HepG2 (cell line): Measurements from ENCODE around the gene ST3GAL2. TPM values are rescaled to one million over a fixed set of nuclear protein-coding genes. Genes with fewer than 3 reads are reported as not detected.

Experiments used
- ZBTB20 ChIP-seq: sonication (generic); formaldehyde crosslinking; IDR thresholded peaks from 2 replicates; pipeline ENCODE4 v1.8.1; 2023; ENCODE audit warnings: missing genetic modification reagents, low read depth, mild to moderate bottlenecking, borderline replicate concordance
- polyA plus RNA-seq, 8 experiments: library from polyadenylated mRNA; depleted of rRNA in 3 of 8; stranded (reverse) in 7 of 8; unstranded in 1 of 8; fragments of >200 nt; fragmentation: Illumina TruSeq in 4 of 8; extraction: Trizol in 4 of 8; gene quantifications; 2 replicates each; pipeline versions ENCODE4 v1.2.1 to v1.2.3, GENCODE V29; 2011 to 2016; ENCODE audit warnings: low read depth in 4 of 8, missing spikeins in 1 of 8, mixed read lengths in 1 of 8; ENCODE audit not compliant: insufficient read depth in 1 of 8
- total RNA-seq, 5 experiments: library from RNA; depleted of rRNA; stranded (reverse); fragments of >200 nt; fragmentation: Illumina TruSeq; extraction: Trizol; gene quantifications; 2 replicates each; pipeline ENCODE4 v1.2.3, GENCODE V29; 2016; ENCODE audit warnings: low read depth in 1 of 5
- TF ChIP-seq, protein P1 (sequence below): sonication (generic); formaldehyde crosslinking; IDR thresholded peaks from 2 replicates; pipeline ENCODE4 v1.9.0; 2021; ENCODE audit warnings: mild to moderate bottlenecking, missing genetic modification reagents
- TF ChIP-seq, protein P2 (sequence below): sonication (generic); formaldehyde crosslinking; IDR thresholded peaks from 2 replicates; pipeline ENCODE4 v1.4.0; 2020; ENCODE audit warnings: missing genetic modification reagents, low read depth, mild to moderate bottlenecking, borderline replicate concordance

The ST3GAL2 gene
- total and polyA plus RNA-seq, 2 of the 13 experiments (the other 11 are each of a cell fraction or from before 2014, with no cell fraction given): 16.3 to 24.9 TPM

DNA sequence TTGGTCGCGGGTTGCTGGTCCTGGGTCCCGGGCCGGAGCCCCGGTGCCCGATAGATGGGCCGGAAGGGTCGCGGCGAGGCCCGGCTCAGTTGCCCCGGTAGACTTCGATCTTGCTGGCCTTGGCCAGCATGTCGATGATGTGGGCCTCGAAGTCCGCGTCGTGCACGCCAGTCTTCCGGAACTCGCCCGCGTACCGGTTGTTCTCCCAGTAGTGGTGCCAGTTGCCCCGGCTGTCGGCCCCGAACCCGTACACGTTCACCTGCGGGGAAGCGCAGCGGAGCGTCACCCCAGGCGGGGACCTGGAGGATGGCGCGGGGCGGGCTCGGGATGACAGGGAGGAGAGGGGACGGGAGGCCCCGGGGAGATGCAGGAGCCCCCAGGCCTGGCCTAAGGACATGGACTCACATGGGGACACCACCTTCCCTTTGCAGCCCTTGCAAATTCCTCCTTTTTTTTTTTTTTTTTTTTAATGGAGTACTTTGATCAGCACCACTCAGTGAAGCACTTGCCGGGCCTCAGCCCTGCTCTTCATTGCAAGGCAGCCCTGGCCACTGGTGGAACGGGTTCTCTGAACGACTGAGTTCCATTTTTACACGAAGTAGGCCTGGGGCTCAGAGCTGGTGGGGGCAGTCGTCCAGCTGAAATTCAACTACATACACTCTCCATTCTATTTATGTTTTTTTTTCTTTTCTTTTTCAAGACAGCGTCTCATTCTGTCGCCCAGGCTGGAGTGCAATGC is 57.1 kb downstream of the ST3GAL2 start (continued):
- TF ChIP-seq, protein P1, sequence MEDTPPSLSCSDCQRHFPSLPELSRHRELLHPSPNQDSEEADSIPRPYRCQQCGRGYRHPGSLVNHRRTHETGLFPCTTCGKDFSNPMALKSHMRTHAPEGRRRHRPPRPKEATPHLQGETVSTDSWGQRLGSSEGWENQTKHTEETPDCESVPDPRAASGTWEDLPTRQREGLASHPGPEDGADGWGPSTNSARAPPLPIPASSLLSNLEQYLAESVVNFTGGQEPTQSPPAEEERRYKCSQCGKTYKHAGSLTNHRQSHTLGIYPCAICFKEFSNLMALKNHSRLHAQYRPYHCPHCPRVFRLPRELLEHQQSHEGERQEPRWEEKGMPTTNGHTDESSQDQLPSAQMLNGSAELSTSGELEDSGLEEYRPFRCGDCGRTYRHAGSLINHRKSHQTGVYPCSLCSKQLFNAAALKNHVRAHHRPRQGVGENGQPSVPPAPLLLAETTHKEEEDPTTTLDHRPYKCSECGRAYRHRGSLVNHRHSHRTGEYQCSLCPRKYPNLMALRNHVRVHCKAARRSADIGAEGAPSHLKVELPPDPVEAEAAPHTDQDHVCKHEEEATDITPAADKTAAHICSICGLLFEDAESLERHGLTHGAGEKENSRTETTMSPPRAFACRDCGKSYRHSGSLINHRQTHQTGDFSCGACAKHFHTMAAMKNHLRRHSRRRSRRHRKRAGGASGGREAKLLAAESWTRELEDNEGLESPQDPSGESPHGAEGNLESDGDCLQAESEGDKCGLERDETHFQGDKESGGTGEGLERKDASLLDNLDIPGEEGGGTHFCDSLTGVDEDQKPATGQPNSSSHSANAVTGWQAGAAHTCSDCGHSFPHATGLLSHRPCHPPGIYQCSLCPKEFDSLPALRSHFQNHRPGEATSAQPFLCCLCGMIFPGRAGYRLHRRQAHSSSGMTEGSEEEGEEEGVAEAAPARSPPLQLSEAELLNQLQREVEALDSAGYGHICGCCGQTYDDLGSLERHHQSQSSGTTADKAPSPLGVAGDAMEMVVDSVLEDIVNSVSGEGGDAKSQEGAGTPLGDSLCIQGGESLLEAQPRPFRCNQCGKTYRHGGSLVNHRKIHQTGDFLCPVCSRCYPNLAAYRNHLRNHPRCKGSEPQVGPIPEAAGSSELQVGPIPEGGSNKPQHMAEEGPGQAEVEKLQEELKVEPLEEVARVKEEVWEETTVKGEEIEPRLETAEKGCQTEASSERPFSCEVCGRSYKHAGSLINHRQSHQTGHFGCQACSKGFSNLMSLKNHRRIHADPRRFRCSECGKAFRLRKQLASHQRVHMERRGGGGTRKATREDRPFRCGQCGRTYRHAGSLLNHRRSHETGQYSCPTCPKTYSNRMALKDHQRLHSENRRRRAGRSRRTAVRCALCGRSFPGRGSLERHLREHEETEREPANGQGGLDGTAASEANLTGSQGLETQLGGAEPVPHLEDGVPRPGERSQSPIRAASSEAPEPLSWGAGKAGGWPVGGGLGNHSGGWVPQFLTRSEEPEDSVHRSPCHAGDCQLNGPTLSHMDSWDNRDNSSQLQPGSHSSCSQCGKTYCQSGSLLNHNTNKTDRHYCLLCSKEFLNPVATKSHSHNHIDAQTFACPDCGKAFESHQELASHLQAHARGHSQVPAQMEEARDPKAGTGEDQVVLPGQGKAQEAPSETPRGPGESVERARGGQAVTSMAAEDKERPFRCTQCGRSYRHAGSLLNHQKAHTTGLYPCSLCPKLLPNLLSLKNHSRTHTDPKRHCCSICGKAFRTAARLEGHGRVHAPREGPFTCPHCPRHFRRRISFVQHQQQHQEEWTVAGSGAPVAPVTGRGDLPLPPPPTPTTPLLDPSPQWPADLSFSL (CRISPR knock-in tag): no peak
- TF ChIP-seq ZBTB20 (CRISPR knock-in tag): 0 out of 2 replicates have a peak, but pooled peaks have one; percentile 35
- TF ChIP-seq, protein P2, sequence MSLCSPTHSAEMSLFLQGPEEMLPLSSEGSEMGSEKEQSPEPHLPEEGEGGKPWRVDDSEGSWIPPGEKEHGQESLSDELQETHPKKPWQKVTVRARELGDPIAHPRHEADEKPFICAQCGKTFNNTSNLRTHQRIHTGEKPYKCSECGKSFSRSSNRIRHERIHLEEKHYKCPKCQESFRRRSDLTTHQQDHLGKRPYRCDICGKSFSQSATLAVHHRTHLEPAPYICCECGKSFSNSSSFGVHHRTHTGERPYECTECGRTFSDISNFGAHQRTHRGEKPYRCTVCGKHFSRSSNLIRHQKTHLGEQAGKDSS: no peak
